Effector memory CD4-positive, alpha-beta T cell (primary cell): ENCODE results near the gene NDST1.

Experiments used
- DNase-seq, 3 donors: peaks; one replicate each; pipeline ENCODE4 v3.0.0-alpha.2; 2020
- H3K27ac ChIP-seq: 2 replicates; pipeline ENCODE4 v1.7.0; 2013; ENCODE audit warnings: mild to moderate bottlenecking, low read length, moderate library complexity; ENCODE audit not compliant: insufficient read depth, poor library complexity, severe bottlenecking
- H3K27me3 ChIP-seq: replicated peaks from 2 replicates; pipeline ENCODE4 v1.7.0; 2013; ENCODE audit warnings: mild to moderate bottlenecking, low read length; ENCODE audit not compliant: insufficient read depth, control insufficient read depth, poor library complexity, severe bottlenecking
- H3K36me3 ChIP-seq: 2 replicates; pipeline ENCODE4 v1.7.0; 2013; ENCODE audit warnings: mild to moderate bottlenecking, low read length, moderate library complexity; ENCODE audit not compliant: control insufficient read depth, insufficient read depth
- H3K4me1 ChIP-seq: 2 replicates; pipeline ENCODE4 v1.7.0; 2013; ENCODE audit warnings: low read length, mild to moderate bottlenecking; ENCODE audit not compliant: control insufficient read depth, insufficient read depth, poor library complexity, severe bottlenecking
- H3K4me3 ChIP-seq: 2 replicates; pipeline ENCODE4 v1.7.0; 2013; ENCODE audit warnings: low read length, low read depth, mild to moderate bottlenecking; ENCODE audit not compliant: insufficient read depth, poor library complexity, severe bottlenecking
- H3K9me3 ChIP-seq: 2 replicates; pipeline ENCODE4 v1.7.0; 2013; ENCODE audit warnings: mild to moderate bottlenecking, low read length, moderate library complexity; ENCODE audit not compliant: control insufficient read depth

The NDST1 gene

GRCh38 chr5:150601491-150602345, 93.8 kb downstream of the NDST1 start:
- Histone ChIP-seq H3K9me3 (no peaks in the 10 kb centered on the region), H3K27ac (no peak overlapping the region), H3K4me3 (no peak overlapping the region), H3K4me1 (no peaks in the 10 kb centered on the region), H3K36me3 (no peaks in the 10 kb centered on the region), H3K27me3 (no peaks in the 10 kb centered on the region)
- no peak for DNase-seq

GRCh38 chr5:150603052-150603451, 95.1 kb downstream of the NDST1 start:
- Histone ChIP-seq H3K4me1 (no peaks in the 10 kb centered on the region), H3K27me3 (no peaks in the 10 kb centered on the region), H3K27ac (no peak overlapping the region), H3K9me3 (no peaks in the 10 kb centered on the region), H3K4me3 (no peak overlapping the region), H3K36me3 (no peaks in the 10 kb centered on the region)
- DNase-seq = no peak

GRCh38 chr5:150603491-150603890, 95.6 kb downstream of the NDST1 start:
- Histone ChIP-seq H3K4me1 (no peaks in the 10 kb centered on the region), H3K36me3 (no peaks in the 10 kb centered on the region), H3K4me3 (no peak overlapping the region), H3K9me3 (no peaks in the 10 kb centered on the region), H3K27ac (no peak overlapping the region), H3K27me3 (no peaks in the 10 kb centered on the region)
- DNase-seq = no peak

GRCh38 chr5:150604010-150604409, 96.1 kb downstream of the NDST1 start:
- no peak for DNase-seq
- H3K36me3 ChIP-seq = no peaks in the 10 kb centered on the region
- no peak overlapping the region for H3K27ac ChIP-seq
- no peaks in the 10 kb centered on the region for H3K27me3 ChIP-seq
- no peaks in the 10 kb centered on the region for H3K4me1 ChIP-seq
- no peak overlapping the region for H3K4me3 ChIP-seq
- no peaks in the 10 kb centered on the region for H3K9me3 ChIP-seq

- H3K9me3 ChIP-seq = no peaks in the 10 kb centered on the region
- H3K27me3 ChIP-seq = no peaks in the 10 kb centered on the region
- no peaks in the 10 kb centered on the region for H3K4me1 ChIP-seq
- DNase-seq = no peak
- no peaks in the 10 kb centered on the region for H3K36me3 ChIP-seq
- H3K27ac ChIP-seq = no peak overlapping the region
- H3K4me3 ChIP-seq = no peak overlapping the region
These were observed 97.0 kb downstream of the NDST1 start for GRCh38 chr5:150604894-150605440.

- Histone ChIP-seq H3K9me3 (no peaks in the 10 kb centered on the region), H3K27me3 (no peaks in the 10 kb centered on the region), H3K4me3 (no peak overlapping the region), H3K36me3 (no peaks in the 10 kb centered on the region), H3K4me1 (no peaks in the 10 kb centered on the region), H3K27ac (no peak overlapping the region)
- DNase-seq = no peak
These were observed 97.6 kb downstream of the NDST1 start for GRCh38 chr5:150605546-150605945.

- no peaks in the 10 kb centered on the region for H3K27me3 ChIP-seq
- no peak for DNase-seq
- no peak overlapping the region for H3K27ac ChIP-seq
- no peaks in the 10 kb centered on the region for H3K9me3 ChIP-seq
- H3K36me3 ChIP-seq = no peaks in the 10 kb centered on the region
- no peaks in the 10 kb centered on the region for H3K4me1 ChIP-seq
- H3K4me3 ChIP-seq = no peak overlapping the region
These were observed 98.5 kb downstream of the NDST1 start for GRCh38 chr5:150606476-150606875.

- Histone ChIP-seq H3K9me3 (no peaks in the 10 kb centered on the region), H3K27ac (no peak overlapping the region), H3K36me3 (no peaks in the 10 kb centered on the region), H3K27me3 (no peaks in the 10 kb centered on the region), H3K4me3 (no peak overlapping the region), H3K4me1 (no peaks in the 10 kb centered on the region)
- DNase-seq = no peak
These were observed 99.2 kb downstream of the NDST1 start for GRCh38 chr5:150607105-150607504.
